GM21526 (cell line): ENCODE results near the gene SMIM10.
"Not testable (repeated sequence)": the region's sequence is repeated elsewhere in the genome, so short reads cannot be mapped to it uniquely, and the experiment has no call there.

Experiments
- ATAC-seq: cut with Tn5 transposase; IDR thresholded peaks from one replicate; pipeline ENCODE4 v1.9.1; 2021; ENCODE audit warnings: moderate library complexity; ENCODE audit not compliant: unreplicated experiment, low FRiP score

The SMIM10 gene

DNA sequence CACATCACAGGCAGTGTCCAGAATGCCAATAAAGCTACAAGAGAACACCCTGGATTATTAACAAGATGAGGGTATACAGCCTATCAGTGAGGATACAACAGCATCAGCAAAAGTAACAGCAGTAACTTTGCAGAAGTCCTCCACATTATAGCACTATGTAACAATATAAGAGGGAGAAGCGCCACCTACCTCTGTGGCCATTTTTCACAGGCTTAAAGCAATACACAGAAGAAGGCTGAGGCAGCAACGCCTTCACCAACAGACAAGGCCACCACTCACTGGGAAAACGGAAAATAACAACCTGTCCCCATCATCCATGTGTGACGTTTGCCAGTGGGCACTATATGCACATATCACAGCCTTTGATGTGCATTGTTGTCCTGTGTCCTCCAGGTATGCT is 19.0 kb downstream of the SMIM10 start:
- ATAC-seq: no peak

DNA sequence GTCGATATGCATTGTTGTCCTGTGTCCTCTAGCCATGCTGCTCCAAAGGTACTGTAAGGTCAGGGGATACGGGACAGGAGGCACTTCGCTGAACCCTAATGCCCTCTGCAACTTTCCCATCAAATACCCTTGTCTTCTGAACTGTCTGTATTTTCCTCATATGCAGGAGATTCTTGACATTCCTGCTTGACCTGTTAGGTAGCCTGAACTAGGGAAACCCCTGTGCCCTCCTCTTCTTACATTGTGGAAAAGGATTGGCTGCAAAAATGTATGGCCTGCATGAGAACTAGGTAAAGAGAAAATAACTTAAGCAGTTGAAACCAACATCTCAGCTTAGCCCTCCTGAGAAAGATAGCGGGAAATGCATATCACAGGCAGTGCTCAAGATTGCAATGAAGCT is 20.1 kb downstream of the SMIM10 start:
- no peak for ATAC-seq

DNA sequence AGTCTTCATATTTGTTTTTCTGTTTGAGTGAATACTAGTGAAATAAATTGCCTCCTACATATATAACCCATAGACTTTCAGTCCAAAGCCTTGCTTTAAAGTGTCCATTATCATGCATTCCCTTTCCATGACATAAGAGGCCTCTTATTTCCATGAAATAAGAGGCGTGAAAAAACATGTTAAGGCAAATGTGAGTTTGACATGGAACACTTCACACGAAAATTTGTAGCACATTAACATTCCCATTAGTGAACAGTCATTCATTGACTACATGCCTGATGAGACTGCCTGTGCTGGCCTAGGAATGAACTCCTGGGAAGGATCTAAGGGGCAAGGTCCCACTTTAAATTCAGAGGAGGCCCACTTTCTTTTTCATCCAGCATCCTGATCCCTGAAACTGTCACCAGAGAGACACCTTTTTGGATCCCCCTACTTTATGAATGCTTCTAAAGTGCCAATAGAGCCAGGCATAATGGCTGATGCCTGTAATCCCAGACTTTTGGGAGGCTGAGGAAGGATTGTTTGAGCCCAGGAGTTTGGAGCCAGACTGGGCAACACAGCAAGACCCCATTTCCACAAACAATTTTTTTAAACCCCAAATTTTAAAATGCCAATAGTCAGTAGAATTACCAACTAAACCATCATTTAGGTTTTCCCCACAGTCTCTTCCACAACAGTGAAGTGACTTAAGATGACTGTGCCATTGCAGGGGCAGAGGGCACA is 24.9 kb downstream of the SMIM10 start:
- ATAC-seq: no peak

DNA sequence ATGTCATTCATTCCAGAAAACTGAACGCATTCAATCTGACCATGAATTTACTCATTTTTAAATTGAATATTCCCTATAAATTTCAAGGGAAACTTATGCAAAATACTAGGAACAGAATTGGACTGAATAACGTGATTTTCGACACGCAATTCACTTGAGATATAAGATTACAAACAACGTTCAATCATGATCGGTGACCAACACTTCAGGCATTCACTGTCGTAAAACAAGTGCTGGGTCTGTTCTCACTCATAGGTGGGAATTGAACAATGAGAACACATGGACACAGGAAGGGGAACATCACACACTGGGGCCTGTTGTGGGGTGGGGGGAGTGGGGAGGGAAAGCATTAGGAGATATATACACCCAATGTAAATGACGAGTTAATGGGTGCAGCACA is 29.1 kb downstream of the SMIM10 start:
- ATAC-seq: not testable (repeated sequence)

DNA sequence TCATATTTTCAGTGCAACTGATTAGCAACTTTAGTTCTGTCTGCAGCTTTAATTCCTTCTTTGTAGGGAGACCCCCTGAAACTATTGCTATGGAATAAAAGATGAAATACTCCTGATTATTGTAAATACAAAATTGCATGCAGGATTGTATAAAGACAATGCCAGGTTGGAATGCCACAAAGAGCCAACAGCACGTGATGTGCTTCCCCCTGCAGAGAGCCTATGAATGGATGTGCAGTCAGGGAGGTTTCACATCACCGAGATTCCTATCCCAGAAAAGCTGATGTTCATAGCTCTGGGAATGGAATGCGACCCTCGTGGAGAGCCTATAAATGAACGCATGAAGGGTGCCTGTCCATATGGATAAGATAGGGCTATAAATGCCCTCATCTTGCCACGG is 33.0 kb downstream of the SMIM10 start:
- ATAC-seq: not testable (repeated sequence)

DNA sequence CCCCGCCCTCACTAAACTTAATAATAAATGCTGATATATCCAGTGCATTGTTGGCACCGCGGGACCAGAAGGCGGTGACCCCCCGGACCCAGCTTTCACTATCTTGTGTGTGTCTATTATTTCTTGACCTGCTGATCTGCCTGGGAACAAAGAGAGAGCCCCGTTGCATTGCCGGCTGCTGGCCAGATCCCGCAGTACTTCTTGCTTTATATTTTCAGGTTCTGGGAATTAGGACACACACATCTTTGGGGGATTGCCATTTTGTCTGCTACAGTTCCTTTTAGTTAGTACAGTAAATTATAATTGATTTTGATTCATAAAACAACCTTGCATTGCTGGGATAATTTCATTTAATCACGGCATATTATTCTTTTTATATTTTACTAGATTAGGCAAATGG is 33.7 kb downstream of the SMIM10 start:
- ATAC-seq: no peak

DNA sequence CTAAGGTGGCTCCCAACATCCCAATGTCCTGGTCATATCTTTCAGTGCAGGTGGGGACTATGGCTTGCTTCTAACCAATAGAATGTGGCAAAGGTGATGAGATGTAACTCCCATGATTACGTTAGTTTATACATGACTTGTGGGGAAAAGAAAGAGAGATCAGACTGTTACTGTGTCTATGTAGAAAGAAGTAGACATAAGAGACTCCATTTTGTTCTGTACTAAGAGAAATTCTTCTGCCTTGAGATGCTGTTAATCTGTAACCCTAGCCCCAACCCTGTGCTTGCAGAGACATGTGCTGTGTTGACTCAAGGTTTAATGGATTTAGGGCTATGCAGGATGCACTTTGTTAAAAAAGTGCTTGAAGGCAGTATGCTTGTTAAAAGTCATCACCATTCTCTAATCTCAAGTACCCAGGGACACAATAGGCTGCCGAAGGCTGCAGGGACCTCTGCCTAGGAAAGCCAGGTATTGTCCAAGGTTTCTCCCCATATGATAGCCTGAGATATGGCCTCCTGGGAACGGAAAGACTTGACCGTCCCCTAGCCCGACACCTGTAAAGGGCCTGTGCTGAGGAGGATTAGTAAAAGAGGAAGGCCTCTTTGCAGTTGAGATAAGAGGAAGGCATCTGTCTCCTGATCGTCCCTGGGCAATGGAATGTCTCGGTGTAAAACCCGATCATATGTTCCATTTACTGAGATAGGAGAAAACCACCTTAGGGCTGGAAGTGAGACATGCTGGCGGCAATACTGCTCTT is 39.6 kb downstream of the SMIM10 start:
- not testable (repeated sequence) for ATAC-seq

DNA sequence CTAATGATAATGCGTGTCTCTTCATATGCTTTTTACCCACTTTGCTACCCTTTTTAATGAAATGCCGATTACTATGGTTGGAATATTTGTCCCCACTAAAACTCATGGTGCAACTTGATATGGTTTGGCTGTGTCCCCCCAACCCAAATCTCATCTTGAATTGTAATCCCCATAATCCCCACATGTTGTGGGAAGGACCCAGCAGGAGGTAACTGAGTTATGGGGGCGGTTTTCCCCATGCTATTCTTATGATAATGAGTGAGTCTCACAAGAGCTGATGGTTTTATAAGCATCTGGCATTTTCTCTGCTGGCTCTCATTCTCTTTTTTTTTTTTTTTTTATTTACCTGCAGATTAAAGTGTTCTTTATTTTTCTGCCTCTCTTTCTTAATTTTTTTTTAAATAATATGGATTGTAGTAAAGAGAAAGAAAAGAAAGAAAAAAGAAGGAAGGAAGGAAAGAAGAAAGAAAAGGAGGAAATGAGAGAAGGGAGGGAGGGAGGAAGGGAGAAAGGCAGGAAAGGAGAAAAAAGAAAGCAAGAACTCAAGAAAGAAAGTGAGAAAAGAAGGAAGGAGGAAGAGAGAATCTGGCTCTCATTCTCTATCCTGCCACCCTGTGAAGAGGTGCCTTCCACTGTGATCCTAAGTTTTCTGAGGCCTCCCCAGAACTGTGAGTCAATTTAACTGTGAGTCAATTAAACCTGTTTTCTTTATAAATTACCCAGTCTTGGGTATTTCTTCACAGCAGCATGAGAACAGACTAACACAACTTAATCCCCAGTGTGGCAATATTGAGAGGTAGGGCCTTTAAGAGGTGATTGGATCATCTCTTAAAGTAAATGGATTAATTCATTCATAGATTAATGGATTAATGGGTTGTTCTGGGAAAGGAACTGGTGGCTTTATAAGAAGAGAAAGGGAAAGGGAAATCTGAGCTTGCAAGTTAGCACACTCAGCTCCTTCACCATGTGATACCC is 50.6 kb downstream of the SMIM10 start:
- not testable (repeated sequence) for ATAC-seq
